ENCODE data around the gene C11orf65.

Gene C11orf65

GRCh38 chr11:108345767-108346166 lies 121.6 kb downstream of the C11orf65 start:
- ChIA-PET POLR2A (no interaction called here), CTCF (no interaction called here)
- DNase-seq (ENCODE audit: extremely low spot score) = no peak

GRCh38 chr11:108343714-108344113 lies 123.6 kb downstream of the C11orf65 start:
- TF ChIP-seq ELF4 (IDR thresholded peaks at IDR 0.05) = no peak
- TF ChIP-seq LEF1 (IDR thresholded peaks at IDR 0.05; ENCODE audit: borderline replicate concordance) = no peak
- no peak for TF ChIP-seq ARNT (IDR thresholded peaks at IDR 0.05)
- no peak for TF ChIP-seq FOXA1 (IDR thresholded peaks at IDR 0.05)
- no peak for TF ChIP-seq TARDBP (IDR thresholded peaks at IDR 0.05)
- no peak for TF ChIP-seq PKNOX1 (IDR thresholded peaks at IDR 0.05)
- no peak for TF ChIP-seq SUZ12 (IDR thresholded peaks at IDR 0.05)
- no peak for TF ChIP-seq BHLHE40 (IDR thresholded peaks at IDR 0.05; ENCODE audit: borderline replicate concordance)
- no peak for TF ChIP-seq L3MBTL2 (conservative IDR thresholded peaks at IDR 0.05)
- no peak for TF ChIP-seq FOXK2 (IDR thresholded peaks at IDR 0.05)
- ChIA-PET CTCF (no interaction called here), POLR2A (no interaction called here)
- no peak for DNase-seq (ENCODE audit: extremely low spot score)

More at GRCh38 chr11:108345767-108346166, 121.6 kb downstream of the C11orf65 start:
- no peak for TF ChIP-seq ELF4 (IDR thresholded peaks at IDR 0.05)
- TF ChIP-seq L3MBTL2 (conservative IDR thresholded peaks at IDR 0.05) = no peak
- TF ChIP-seq NFRKB (IDR thresholded peaks at IDR 0.05) = no peak

- TF ChIP-seq ZNF384 (IDR thresholded peaks at IDR 0.05) = no peak
- TF ChIP-seq FOXM1 (IDR thresholded peaks at IDR 0.05; ENCODE audit: borderline replicate concordance) = no peak
- TF ChIP-seq LEF1 (IDR thresholded peaks at IDR 0.05; ENCODE audit: borderline replicate concordance) = no peak
- no peak for TF ChIP-seq FOXA1 (IDR thresholded peaks at IDR 0.05)
- TF ChIP-seq HDGF (IDR thresholded peaks at IDR 0.05; ENCODE audit: borderline replicate concordance) = no peak
- no peak for TF ChIP-seq ARNT (IDR thresholded peaks at IDR 0.05)
- no peak for TF ChIP-seq L3MBTL2 (conservative IDR thresholded peaks at IDR 0.05)
- TF ChIP-seq SUZ12 (IDR thresholded peaks at IDR 0.05) = no peak
- TF ChIP-seq ELF4 (IDR thresholded peaks at IDR 0.05) = no peak
- TF ChIP-seq PKNOX1 (IDR thresholded peaks at IDR 0.05) = no peak
- TF ChIP-seq CTBP1 (IDR thresholded peaks at IDR 0.05; ENCODE audit: borderline replicate concordance) = no peak
- TF ChIP-seq BHLHE40 (IDR thresholded peaks at IDR 0.05; ENCODE audit: borderline replicate concordance) = no peak
- TF ChIP-seq SP1 (IDR thresholded peaks at IDR 0.05) = no peak
- TF ChIP-seq FOXK2 (IDR thresholded peaks at IDR 0.05) = no peak
- TF ChIP-seq TARDBP (IDR thresholded peaks at IDR 0.05) = no peak
- no peak for TF ChIP-seq NFRKB (IDR thresholded peaks at IDR 0.05)
- ChIA-PET CTCF (interaction anchor here (0.7 kb wide), 1 partner anchor 306 kb away, joined by 5 read pairs; no protein-coding TSS in a partner anchor), POLR2A (no interaction called here)
- no peak for DNase-seq (ENCODE audit: extremely low spot score)
Measured at GRCh38 chr11:108341654-108342053, 125.7 kb downstream of the C11orf65 start.

GRCh38 chr11:108340973-108341372 lies 126.4 kb downstream of the C11orf65 start:
- DNase-seq (ENCODE audit: extremely low spot score) = no peak
- no peak for TF ChIP-seq BHLHE40 (IDR thresholded peaks at IDR 0.05; ENCODE audit: borderline replicate concordance)
- no peak for TF ChIP-seq SUZ12 (IDR thresholded peaks at IDR 0.05)
- TF ChIP-seq TARDBP (IDR thresholded peaks at IDR 0.05) = no peak
- no peak for TF ChIP-seq CTBP1 (IDR thresholded peaks at IDR 0.05; ENCODE audit: borderline replicate concordance)
- no peak for TF ChIP-seq LEF1 (IDR thresholded peaks at IDR 0.05; ENCODE audit: borderline replicate concordance)
- TF ChIP-seq HDGF (IDR thresholded peaks at IDR 0.05; ENCODE audit: borderline replicate concordance) = no peak
- TF ChIP-seq PKNOX1 (IDR thresholded peaks at IDR 0.05) = no peak
- no peak for TF ChIP-seq ARNT (IDR thresholded peaks at IDR 0.05)
- no peak for TF ChIP-seq NFRKB (IDR thresholded peaks at IDR 0.05)
- no peak for TF ChIP-seq SP1 (IDR thresholded peaks at IDR 0.05)
- TF ChIP-seq ELF4 (IDR thresholded peaks at IDR 0.05) = no peak
- no peak for TF ChIP-seq FOXM1 (IDR thresholded peaks at IDR 0.05; ENCODE audit: borderline replicate concordance)
- TF ChIP-seq L3MBTL2 (conservative IDR thresholded peaks at IDR 0.05) = no peak
- TF ChIP-seq FOXA1 (IDR thresholded peaks at IDR 0.05) = no peak
- no peak for TF ChIP-seq FOXK2 (IDR thresholded peaks at IDR 0.05)
- ChIA-PET CTCF (no interaction called here), POLR2A (no interaction called here)

- no peak for DNase-seq (ENCODE audit: extremely low spot score)
- POLR2A ChIA-PET = no interaction called here
- no peak for TF ChIP-seq BHLHE40 (IDR thresholded peaks at IDR 0.05; ENCODE audit: borderline replicate concordance)
- TF ChIP-seq L3MBTL2 (conservative IDR thresholded peaks at IDR 0.05) = no peak
- TF ChIP-seq FOXA1 (IDR thresholded peaks at IDR 0.05) = no peak
- no peak for TF ChIP-seq FOXM1 (IDR thresholded peaks at IDR 0.05; ENCODE audit: borderline replicate concordance)
- TF ChIP-seq SP1 (IDR thresholded peaks at IDR 0.05) = no peak
- no peak for TF ChIP-seq NFRKB (IDR thresholded peaks at IDR 0.05)
- no peak for TF ChIP-seq TARDBP (IDR thresholded peaks at IDR 0.05)
- no peak for TF ChIP-seq LEF1 (IDR thresholded peaks at IDR 0.05; ENCODE audit: borderline replicate concordance)
- no peak for TF ChIP-seq ARNT (IDR thresholded peaks at IDR 0.05)
- TF ChIP-seq ELF4 (IDR thresholded peaks at IDR 0.05) = no peak
- no peak for TF ChIP-seq CTBP1 (IDR thresholded peaks at IDR 0.05; ENCODE audit: borderline replicate concordance)
- no peak for TF ChIP-seq SUZ12 (IDR thresholded peaks at IDR 0.05)
- CTCF ChIA-PET = no interaction called here
Measured at GRCh38 chr11:108338750-108339149, 128.6 kb downstream of the C11orf65 start.

- ChIA-PET CTCF (no interaction called here), POLR2A (no interaction called here)
- no peak for DNase-seq (ENCODE audit: extremely low spot score)
- TF ChIP-seq SUZ12 (IDR thresholded peaks at IDR 0.05) (no peak), SP1 (IDR thresholded peaks at IDR 0.05) (no peak), CTBP1 (IDR thresholded peaks at IDR 0.05; ENCODE audit: borderline replicate concordance) (no peak), BHLHE40 (IDR thresholded peaks at IDR 0.05; ENCODE audit: borderline replicate concordance) (no peak), LEF1 (IDR thresholded peaks at IDR 0.05; ENCODE audit: borderline replicate concordance) (no peak)
Measured at GRCh38 chr11:108333403-108333899, 133.9 kb downstream of the C11orf65 start.
